HG03457 (cell line): Measurements from ENCODE around the gene EYA3.

ENCODE experiments used
- ATAC-seq: cut with Tn5 transposase; IDR thresholded peaks from one replicate; pipeline ENCODE4 v1.9.1; 2021; ENCODE audit warnings: moderate number of reproducible peaks; ENCODE audit not compliant: unreplicated experiment

Gene EYA3

GRCh38 chr1:27941671-27942540 is 146.5 kb downstream of the EYA3 start:
- no peak for ATAC-seq

DNA sequence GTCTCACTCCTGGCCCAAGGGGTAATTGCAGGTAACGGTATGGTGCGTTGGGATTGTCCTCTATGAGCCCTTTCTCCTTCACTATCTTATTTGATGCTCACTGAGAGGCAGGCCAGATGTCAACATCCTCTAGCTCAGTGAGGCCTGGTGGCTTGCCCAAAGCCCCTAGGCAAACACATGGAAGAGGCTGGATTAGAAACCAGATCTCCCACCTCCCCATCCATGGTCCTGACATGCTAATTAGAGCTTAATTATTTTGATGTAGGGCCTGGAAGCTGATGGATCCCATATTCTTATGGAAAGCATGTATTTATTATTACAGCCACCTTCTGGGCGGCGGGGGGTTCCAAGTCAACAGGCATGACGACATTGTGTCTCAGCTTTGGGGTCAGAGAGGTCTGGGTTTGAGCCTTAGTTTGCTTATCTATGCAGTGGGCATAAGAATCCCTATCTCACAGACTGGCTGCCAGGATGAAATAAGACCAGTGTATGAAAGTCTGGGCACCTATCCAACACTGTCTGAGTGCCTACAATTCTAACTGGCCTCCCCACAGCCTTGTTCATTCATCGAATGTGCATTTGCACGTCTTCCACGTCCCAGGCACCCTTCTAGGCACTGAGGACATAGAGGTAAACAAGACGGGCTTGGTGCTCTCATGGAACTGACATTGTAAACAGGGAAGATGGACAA is 147.4 kb downstream of the EYA3 start:
- no peak for ATAC-seq

DNA sequence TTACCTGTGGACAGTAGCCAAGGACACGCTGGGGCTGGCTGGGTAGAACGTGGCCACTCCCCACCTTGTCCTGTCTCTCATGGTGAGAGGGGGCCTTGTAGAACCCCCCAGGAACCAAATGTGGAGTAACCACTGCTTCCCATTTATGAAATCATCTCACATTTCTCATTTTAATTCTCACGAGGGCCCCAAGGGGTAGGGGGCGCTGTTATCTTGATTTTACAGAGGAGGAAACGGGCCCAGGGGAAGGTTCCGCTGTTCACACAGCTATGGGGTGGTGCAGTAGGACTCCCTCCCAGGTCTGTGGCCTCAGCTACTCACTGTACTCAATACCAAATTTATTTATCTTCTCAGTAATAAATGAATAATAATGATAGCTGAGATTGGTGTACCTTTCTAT is 148.1 kb downstream of the EYA3 start:
- ATAC-seq, result no peak

DNA sequence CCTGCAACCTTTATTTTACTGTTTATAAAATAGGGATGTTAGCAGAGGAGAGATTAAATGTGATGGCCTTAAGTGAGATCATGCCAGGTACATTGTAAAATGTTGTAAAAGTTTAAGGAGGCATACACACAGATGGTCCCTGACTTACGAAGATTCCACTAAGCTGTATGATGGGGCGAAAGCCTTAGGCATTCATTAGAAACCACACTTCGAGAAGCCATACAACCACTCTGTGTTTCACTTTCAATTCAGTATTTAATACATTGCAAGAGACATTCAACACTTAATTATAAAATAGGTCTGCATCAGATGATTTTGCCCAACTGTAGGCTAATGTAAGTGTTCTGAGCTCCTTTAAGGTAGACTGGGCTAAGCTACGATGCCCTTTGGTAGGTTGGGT is 149.9 kb downstream of the EYA3 start:
- no peak for ATAC-seq

- no peak for ATAC-seq
Observed at GRCh38 chr1:27937524-27937836, 150.9 kb downstream of the EYA3 start.

- ATAC-seq, result no peak
Observed at GRCh38 chr1:27936370-27936769, 152.0 kb downstream of the EYA3 start.

GRCh38 chr1:27935721-27936120 is 152.7 kb downstream of the EYA3 start:
- ATAC-seq, result no peak

GRCh38 chr1:27934818-27935549 is 153.4 kb downstream of the EYA3 start, which contains the start of gene SMPDL3B:
TSS of gene SMPDL3B (plus strand) at chr1:27935000. CDS start at chr1:27935184, 184 bp downstream.
- ATAC-seq, result no peak

GRCh38 chr1:27931759-27932158 is 156.7 kb downstream of the EYA3 start:
- ATAC-seq, result no peak

GRCh38 chr1:27931184-27931583 is 157.2 kb downstream of the EYA3 start:
- no peak for ATAC-seq

GRCh38 chr1:27928216-27928954 is 160.0 kb downstream of the EYA3 start:
- no peak for ATAC-seq

- ATAC-seq, result no peak
Observed at GRCh38 chr1:27922272-27922671, 166.1 kb downstream of the EYA3 start.
